ENCODE measurements around the gene CBX6. TPM values are rescaled to one million over a fixed set of nuclear protein-coding genes. Genes with fewer than 3 reads are reported as not detected.

The CBX6 gene
- total and polyA plus RNA-seq, 2 of the 8 experiments (the other 6 are each of a cell fraction or from before 2014, with no cell fraction given), result 10.6 to 27.5 TPM

DNA sequence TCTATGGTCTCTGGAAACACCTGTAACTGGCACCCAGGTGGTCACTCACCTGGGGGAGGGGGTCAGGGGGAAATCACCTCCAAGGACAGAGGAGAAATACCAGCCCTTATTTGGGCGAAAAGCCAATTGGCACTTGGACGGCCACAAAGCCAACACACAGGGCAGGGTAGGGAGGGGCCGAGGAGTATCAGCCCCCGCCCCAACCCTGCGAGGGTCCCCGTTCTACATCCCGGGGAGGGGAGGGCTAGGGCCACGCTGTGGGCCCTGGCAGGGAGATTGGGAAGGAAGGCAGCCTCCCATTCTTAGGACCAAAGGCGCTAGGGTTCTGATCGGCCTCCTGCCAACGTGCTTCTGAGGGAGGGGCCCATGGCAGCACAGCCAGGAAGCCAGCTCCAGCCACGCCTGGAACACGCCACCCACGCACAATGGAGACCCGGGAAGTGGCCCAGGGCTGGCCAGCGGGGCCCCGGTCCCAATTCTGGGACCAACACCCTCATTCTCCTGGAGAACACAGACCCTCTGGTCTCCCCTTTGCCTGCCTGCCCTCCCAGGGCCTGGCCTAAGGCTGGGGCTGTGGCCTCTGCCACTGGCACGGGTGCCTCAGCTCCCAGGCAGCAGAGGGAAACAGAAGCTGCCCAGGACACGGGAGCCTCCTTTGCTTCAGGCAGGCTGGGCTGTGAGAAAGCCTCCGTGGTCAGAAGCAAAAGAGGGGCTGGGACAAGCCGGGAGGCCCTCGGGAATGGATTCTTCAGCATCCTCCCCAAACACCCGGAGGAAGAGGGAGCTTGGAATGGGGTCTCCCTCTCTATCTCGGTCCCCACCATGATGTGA lies 7.4 kb downstream of the CBX6 start (continued):
- 0 out of 2 replicates have a peak, but pooled peaks have one; percentile 2 for TF ChIP-seq YY1 (IDR thresholded peaks at IDR 0.05; ENCODE audit: low read depth, low read length)
- TF ChIP-seq SP1 (IDR thresholded peaks at IDR 0.05; ENCODE audit: low read depth, low read length), result 0 out of 2 replicates have a peak, but pooled peaks have one; percentile 40
- TF ChIP-seq POLR2A (IDR thresholded peaks at IDR 0.05; ENCODE audit: control extremely low read depth in 1 of 2, low read depth in 2 of 2, low read length in 2 of 2), result peak in 1 of 2 experiments; percentile 53; a peak in 1 of 3 replicates
